K562 (cell line): Measurements from ENCODE around the gene CAPN8. TPM values are rescaled to one million over a fixed set of nuclear protein-coding genes. Genes with fewer than 3 reads are reported as not detected.

Source experiments
- FOXK1 ChIP-seq: sonication (generic); formaldehyde crosslinking; IDR thresholded peaks from 2 replicates; pipeline ENCODE4 v1.8.0; 2022; ENCODE audit warnings: missing genetic modification reagents, mild to moderate bottlenecking, borderline replicate concordance
- HNRNPL ChIP-seq: fragments of 200-400 bp; formaldehyde crosslinking; IDR thresholded peaks from 2 replicates; pipeline ENCODE4 v1.6.1; 2017; ENCODE audit warnings: low read depth, mild to moderate bottlenecking, low read length
- SMARCB1 ChIP-seq: IDR thresholded peaks from 2 replicates; pipeline ENCODE4 v1.6.1; 2011; ENCODE audit warnings: improper control_type of control experiment, low read depth; ENCODE audit not compliant: insufficient read length
- SOX6 ChIP-seq: fragments of 450-650 bp; IDR thresholded peaks from 2 replicates; pipeline ENCODE4 v1.6.1; 2014; ENCODE audit warnings: mild to moderate bottlenecking
- STAT5B ChIP-seq: fragments of 250-450 bp; sonication (Bioruptor Pico); IDR thresholded peaks from 2 replicates; pipeline ENCODE4 v1.8.0; 2021; ENCODE audit warnings: mild to moderate bottlenecking, inconsistent platforms
- TCF7L2 ChIP-seq: fragments of 150-350 bp; IDR thresholded peaks from 2 replicates; pipeline ENCODE4 v1.6.1; 2016; ENCODE audit warnings: low read depth, mild to moderate bottlenecking, low read length, moderate library complexity
- TOE1 ChIP-seq, 2 experiments: fragments of 450-650 bp in 1 of 2; sonication (generic) in 1 of 2; formaldehyde crosslinking in 1 of 2; IDR thresholded peaks; 2 replicates each; pipeline versions ENCODE4 v1.7.1 to v1.8.0; 2016 to 2022; ENCODE audit warnings: borderline replicate concordance in 2 of 2, mild to moderate bottlenecking in 2 of 2, antibody characterized with exemption in 1 of 2, inconsistent platforms in 1 of 2, low read depth in 1 of 2, missing genetic modification reagents in 1 of 2, moderate library complexity in 1 of 2
- polyA plus RNA-seq, 8 experiments: library from polyadenylated mRNA; depleted of rRNA in 4 of 8; stranded (reverse) in 5 of 8; unstranded in 3 of 8; fragments of >200 nt; fragmentation: Nextera tagmentation in 2 of 8; fragmentation: Illumina TruSeq in 1 of 8; extraction: Ambion mirVana in 2 of 8; extraction: Trizol in 1 of 8; gene quantifications; 2 replicates each; pipeline versions ENCODE4 v1.2.1 to v1.2.3, GENCODE V29; 2011 to 2014; ENCODE audit warnings: inconsistent platforms in 1 of 8, missing spikeins in 1 of 8
- total RNA-seq, 7 experiments: library from RNA; depleted of rRNA in 6 of 7; stranded (reverse); fragments of >200 nt in 6 of 7; fragmentation: Illumina TruSeq in 2 of 7; extraction: Trizol in 2 of 7; gene quantifications; 2 replicates each; pipeline versions ENCODE4 v1.2.1 to v1.2.3, GENCODE V29; 2011 to 2021; ENCODE audit warnings: low replicate concordance in 1 of 7
- TF ChIP-seq, protein P1 (sequence below): fragments of 450-650 bp; IDR thresholded peaks from 2 replicates; pipeline ENCODE4 v1.6.1; 2016
- TF ChIP-seq, protein P2 (sequence below): fragments of 250-450 bp; sonication (Bioruptor Pico); IDR thresholded peaks from 2 replicates; pipeline ENCODE4 v1.8.0; 2021; ENCODE audit warnings: borderline replicate concordance, mild to moderate bottlenecking, moderate library complexity; ENCODE audit not compliant: poor library complexity, severe bottlenecking
- TF ChIP-seq, protein P3 (sequence below): sonication (generic); formaldehyde crosslinking; IDR thresholded peaks from 2 replicates; pipeline ENCODE4 v1.8.1; 2022; ENCODE audit warnings: missing genetic modification reagents
- TF ChIP-seq, protein P4 (sequence below): fragments of 250-450 bp; sonication (Bioruptor Pico); IDR thresholded peaks from 2 replicates; pipeline ENCODE4 v1.4.0; 2020; ENCODE audit warnings: borderline replicate concordance
- TF ChIP-seq, protein P5 (sequence below): fragments of 250-450 bp; sonication (Bioruptor Pico); IDR thresholded peaks from 2 replicates; pipeline ENCODE4 v1.5.0; 2020; ENCODE audit warnings: mild to moderate bottlenecking
- TF ChIP-seq, protein P6 (sequence below): fragments of 150-350 bp; IDR thresholded peaks from 2 replicates; pipeline ENCODE4 v1.6.1; 2014; ENCODE audit warnings: low read depth, mild to moderate bottlenecking, low read length, borderline replicate concordance
- TF ChIP-seq, protein P7 (sequence below), 3 experiments: fragments of 200-800 bp in 1 of 3; sonication (Bioruptor generic) in 1 of 3; sonication (generic) in 1 of 3; formaldehyde crosslinking in 1 of 3; IDR thresholded peaks; 2 replicates each; pipeline versions ENCODE4 v1.6.1 to v1.8.0; 2016 to 2022; ENCODE audit warnings: mild to moderate bottlenecking in 2 of 3, missing compliant biosample characterization in 2 of 3, missing genetic modification characterization in 2 of 3, missing genetic modification reagents in 1 of 3

CAPN8 gene
- total and polyA plus RNA-seq, 9 of the 15 experiments (the other 6 are each of a cell fraction or from before 2014, with no cell fraction given) = 0.06 TPM; not detected in 8

DNA sequence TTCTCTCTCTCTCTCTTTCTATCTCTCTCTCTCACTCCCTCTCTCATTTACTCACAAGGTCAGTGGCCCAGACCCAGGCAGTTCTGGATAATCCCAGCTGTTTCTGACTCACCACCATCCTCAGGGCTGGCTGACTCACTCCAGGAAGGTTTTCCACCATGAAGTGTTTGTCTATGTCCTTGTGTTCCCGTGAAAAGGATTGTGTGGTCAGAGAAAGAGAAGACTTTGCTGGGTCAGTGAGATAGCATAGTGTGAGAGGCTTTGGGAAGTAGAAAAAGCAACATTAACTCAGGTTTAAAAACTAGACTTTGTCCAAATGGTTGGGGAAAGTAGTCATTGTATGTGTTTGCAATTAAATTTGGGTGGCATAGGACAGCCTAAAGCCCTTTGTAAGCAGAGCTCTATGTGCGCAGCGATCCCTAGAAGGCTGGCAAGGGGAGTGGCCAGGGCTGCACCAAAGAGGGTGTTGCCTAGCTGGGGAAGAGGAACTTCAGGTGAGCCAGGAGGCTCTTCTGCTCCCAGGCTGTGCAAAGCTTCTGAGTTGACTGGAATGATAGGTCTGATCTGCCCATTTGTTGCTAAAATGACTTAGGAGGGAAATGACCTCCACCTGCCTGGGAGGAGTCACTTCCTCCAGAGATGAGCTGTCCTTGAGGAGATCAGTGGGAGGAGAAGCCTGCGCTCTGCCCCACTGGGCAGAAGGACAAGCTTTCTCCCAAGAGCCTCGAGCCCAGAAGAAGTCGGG, 41.9 kb upstream of the CAPN8 start (continued):
- TF ChIP-seq, protein P1, sequence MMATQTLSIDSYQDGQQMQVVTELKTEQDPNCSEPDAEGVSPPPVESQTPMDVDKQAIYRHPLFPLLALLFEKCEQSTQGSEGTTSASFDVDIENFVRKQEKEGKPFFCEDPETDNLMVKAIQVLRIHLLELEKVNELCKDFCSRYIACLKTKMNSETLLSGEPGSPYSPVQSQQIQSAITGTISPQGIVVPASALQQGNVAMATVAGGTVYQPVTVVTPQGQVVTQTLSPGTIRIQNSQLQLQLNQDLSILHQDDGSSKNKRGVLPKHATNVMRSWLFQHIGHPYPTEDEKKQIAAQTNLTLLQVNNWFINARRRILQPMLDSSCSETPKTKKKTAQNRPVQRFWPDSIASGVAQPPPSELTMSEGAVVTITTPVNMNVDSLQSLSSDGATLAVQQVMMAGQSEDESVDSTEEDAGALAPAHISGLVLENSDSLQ = no peak
- no peak for TF ChIP-seq STAT5B
- no peak for TF ChIP-seq HNRNPL
- TF ChIP-seq, protein P2, sequence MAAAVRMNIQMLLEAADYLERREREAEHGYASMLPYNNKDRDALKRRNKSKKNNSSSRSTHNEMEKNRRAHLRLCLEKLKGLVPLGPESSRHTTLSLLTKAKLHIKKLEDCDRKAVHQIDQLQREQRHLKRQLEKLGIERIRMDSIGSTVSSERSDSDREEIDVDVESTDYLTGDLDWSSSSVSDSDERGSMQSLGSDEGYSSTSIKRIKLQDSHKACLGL (CRISPR knock-in tag) = no peak
- TF ChIP-seq, protein P3, sequence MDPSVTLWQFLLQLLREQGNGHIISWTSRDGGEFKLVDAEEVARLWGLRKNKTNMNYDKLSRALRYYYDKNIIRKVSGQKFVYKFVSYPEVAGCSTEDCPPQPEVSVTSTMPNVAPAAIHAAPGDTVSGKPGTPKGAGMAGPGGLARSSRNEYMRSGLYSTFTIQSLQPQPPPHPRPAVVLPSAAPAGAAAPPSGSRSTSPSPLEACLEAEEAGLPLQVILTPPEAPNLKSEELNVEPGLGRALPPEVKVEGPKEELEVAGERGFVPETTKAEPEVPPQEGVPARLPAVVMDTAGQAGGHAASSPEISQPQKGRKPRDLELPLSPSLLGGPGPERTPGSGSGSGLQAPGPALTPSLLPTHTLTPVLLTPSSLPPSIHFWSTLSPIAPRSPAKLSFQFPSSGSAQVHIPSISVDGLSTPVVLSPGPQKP (CRISPR knock-in tag) = no peak
- TF ChIP-seq TOE1 (IDR thresholded peaks at IDR 0.05; ENCODE audit: borderline replicate concordance) = peak; percentile 53; the same call in 1 of the 2 replicates
- TF ChIP-seq TOE1 (CRISPR knock-in tag; IDR thresholded peaks at IDR 0.05; ENCODE audit: borderline replicate concordance, low read depth) = no peak
- TF ChIP-seq, protein P4, sequence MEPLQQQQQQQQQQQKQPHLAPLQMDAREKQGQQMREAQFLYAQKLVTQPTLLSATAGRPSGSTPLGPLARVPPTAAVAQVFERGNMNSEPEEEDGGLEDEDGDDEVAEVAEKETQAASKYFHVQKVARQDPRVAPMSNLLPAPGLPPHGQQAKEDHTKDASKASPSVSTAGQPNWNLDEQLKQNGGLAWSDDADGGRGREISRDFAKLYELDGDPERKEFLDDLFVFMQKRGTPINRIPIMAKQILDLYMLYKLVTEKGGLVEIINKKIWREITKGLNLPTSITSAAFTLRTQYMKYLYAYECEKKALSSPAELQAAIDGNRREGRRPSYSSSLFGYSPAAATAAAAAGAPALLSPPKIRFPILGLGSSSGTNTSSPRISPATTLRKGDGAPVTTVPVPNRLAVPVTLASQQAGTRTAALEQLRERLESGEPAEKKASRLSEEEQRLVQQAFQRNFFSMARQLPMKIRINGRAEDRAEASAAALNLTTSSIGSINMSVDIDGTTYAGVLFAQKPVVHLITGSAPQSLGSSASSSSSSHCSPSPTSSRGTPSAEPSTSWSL (CRISPR knock-in tag) = no peak
- TF ChIP-seq FOXK1 (CRISPR knock-in tag) = no peak
- TF ChIP-seq SMARCB1 = no peak
- TF ChIP-seq, protein P5, sequence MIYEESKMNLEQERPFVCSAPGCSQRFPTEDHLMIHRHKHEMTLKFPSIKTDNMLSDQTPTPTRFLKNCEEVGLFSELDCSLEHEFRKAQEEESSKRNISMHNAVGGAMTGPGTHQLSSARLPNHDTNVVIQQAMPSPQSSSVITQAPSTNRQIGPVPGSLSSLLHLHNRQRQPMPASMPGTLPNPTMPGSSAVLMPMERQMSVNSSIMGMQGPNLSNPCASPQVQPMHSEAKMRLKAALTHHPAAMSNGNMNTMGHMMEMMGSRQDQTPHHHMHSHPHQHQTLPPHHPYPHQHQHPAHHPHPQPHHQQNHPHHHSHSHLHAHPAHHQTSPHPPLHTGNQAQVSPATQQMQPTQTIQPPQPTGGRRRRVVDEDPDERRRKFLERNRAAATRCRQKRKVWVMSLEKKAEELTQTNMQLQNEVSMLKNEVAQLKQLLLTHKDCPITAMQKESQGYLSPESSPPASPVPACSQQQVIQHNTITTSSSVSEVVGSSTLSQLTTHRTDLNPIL (CRISPR knock-in tag) = no peak
- TF ChIP-seq, protein P6, sequence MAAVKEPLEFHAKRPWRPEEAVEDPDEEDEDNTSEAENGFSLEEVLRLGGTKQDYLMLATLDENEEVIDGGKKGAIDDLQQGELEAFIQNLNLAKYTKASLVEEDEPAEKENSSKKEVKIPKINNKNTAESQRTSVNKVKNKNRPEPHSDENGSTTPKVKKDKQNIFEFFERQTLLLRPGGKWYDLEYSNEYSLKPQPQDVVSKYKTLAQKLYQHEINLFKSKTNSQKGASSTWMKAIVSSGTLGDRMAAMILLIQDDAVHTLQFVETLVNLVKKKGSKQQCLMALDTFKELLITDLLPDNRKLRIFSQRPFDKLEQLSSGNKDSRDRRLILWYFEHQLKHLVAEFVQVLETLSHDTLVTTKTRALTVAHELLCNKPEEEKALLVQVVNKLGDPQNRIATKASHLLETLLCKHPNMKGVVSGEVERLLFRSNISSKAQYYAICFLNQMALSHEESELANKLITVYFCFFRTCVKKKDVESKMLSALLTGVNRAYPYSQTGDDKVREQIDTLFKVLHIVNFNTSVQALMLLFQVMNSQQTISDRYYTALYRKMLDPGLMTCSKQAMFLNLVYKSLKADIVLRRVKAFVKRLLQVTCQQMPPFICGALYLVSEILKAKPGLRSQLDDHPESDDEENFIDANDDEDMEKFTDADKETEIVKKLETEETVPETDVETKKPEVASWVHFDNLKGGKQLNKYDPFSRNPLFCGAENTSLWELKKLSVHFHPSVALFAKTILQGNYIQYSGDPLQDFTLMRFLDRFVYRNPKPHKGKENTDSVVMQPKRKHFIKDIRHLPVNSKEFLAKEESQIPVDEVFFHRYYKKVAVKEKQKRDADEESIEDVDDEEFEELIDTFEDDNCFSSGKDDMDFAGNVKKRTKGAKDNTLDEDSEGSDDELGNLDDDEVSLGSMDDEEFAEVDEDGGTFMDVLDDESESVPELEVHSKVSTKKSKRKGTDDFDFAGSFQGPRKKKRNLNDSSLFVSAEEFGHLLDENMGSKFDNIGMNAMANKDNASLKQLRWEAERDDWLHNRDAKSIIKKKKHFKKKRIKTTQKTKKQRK = no peak
- TF ChIP-seq, protein P7, sequence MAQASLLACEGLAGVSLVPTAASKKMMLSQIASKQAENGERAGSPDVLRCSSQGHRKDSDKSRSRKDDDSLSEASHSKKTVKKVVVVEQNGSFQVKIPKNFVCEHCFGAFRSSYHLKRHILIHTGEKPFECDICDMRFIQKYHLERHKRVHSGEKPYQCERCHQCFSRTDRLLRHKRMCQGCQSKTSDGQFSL (CRISPR knock-in tag; IDR thresholded peaks at IDR 0.05) = no peak
- TF ChIP-seq, protein P7 (tag; IDR thresholded peaks at IDR 0.05) = no peak
- TF ChIP-seq TCF7L2 = no peak
- TF ChIP-seq SOX6 = peak; percentile 52
